Liver (tissue), 9 donors: ENCODE results near the gene YIPF2. TPM values are rescaled to one million over a fixed set of nuclear protein-coding genes. Genes with fewer than 3 reads are reported as not detected.

Experiments
- DNase-seq: peaks from one replicate; pipeline ENCODE4 v3.0.0-alpha.2; 2017; ENCODE audit warnings: low spot score
- H3K27ac ChIP-seq, 2 donors: one replicate each; pipeline ENCODE4 v1.7.0; 2013; ENCODE audit warnings: inconsistent platforms in 2 of 2, low read length in 2 of 2, control low read depth in 1 of 2, low read depth in 1 of 2, mild to moderate bottlenecking in 1 of 2
- H3K27me3 ChIP-seq, 4 donors: one replicate each; pipeline versions ENCODE4 v1.6.1 to v1.7.0; 2013; ENCODE audit warnings: low read length in 3 of 4, inconsistent platforms in 1 of 4, mild to moderate bottlenecking in 1 of 4, moderate library complexity in 1 of 4; ENCODE audit not compliant: control insufficient read depth in 4 of 4, insufficient read depth in 4 of 4
- H3K36me3 ChIP-seq, 4 donors: one replicate each; pipeline versions ENCODE4 v1.6.1 to v1.7.0; 2013; ENCODE audit warnings: low read length in 3 of 4, mild to moderate bottlenecking in 3 of 4, low read depth in 1 of 4, moderate library complexity in 1 of 4; ENCODE audit not compliant: control insufficient read depth in 4 of 4, insufficient read depth in 3 of 4
- H3K4me1 ChIP-seq, 4 donors: one replicate each; pipeline versions ENCODE4 v1.6.1 to v1.7.0; 2013; ENCODE audit warnings: low read length in 3 of 4, mild to moderate bottlenecking in 3 of 4, moderate library complexity in 1 of 4; ENCODE audit not compliant: control insufficient read depth in 4 of 4, insufficient read depth in 4 of 4
- H3K4me3 ChIP-seq, 3 donors: one replicate each; pipeline versions ENCODE4 v1.6.1 to v1.7.0; 2013; ENCODE audit warnings: low read length in 3 of 3, control low read depth in 1 of 3, low read depth in 1 of 3, mild to moderate bottlenecking in 1 of 3
- H3K9ac ChIP-seq, 2 donors: one replicate each; pipeline ENCODE4 v1.7.0; 2013; ENCODE audit warnings: low read length in 2 of 2, mild to moderate bottlenecking in 2 of 2, moderate library complexity in 2 of 2, control low read depth in 1 of 2, low read depth in 1 of 2
- H3K9me3 ChIP-seq, 4 donors: one replicate each; pipeline versions ENCODE4 v1.6.1 to v1.7.0; 2013; ENCODE audit warnings: low read length in 3 of 4; ENCODE audit not compliant: control insufficient read depth in 4 of 4
- FOXA1 ChIP-seq: IDR thresholded peaks from 2 replicates; pipeline ENCODE4 v1.6.1; 2016; ENCODE audit warnings: antibody characterized with exemption
- FOXA2 ChIP-seq: IDR thresholded peaks from 2 replicates; pipeline ENCODE4 v1.6.1; 2016; ENCODE audit warnings: antibody characterized with exemption
- HNF4A ChIP-seq, 2 donors: conservative IDR thresholded peaks; 2 replicates each; pipeline ENCODE4 v1.6.1; 2016; ENCODE audit warnings: antibody characterized with exemption in 2 of 2, mild to moderate bottlenecking in 2 of 2
- HNF4G ChIP-seq: IDR thresholded peaks from 2 replicates; pipeline ENCODE4 v1.6.1; 2016; ENCODE audit warnings: antibody characterized with exemption
- JUND ChIP-seq, 2 donors: IDR thresholded peaks; 2 replicates each; pipeline ENCODE4 v1.6.1; 2016; ENCODE audit warnings: antibody characterized with exemption in 2 of 2
- NR2F2 ChIP-seq: IDR thresholded peaks from 2 replicates; pipeline ENCODE4 v1.6.1; 2016; ENCODE audit warnings: antibody characterized with exemption
- RAD21 ChIP-seq, 2 donors: IDR thresholded peaks; 2 replicates each; pipeline ENCODE4 v1.6.1; 2016; ENCODE audit warnings: antibody characterized with exemption in 2 of 2, mild to moderate bottlenecking in 2 of 2
- RXRA ChIP-seq, 2 donors: IDR thresholded peaks; 2 replicates each; pipeline ENCODE4 v1.6.1; 2017 to 2018; ENCODE audit warnings: antibody characterized with exemption in 2 of 2, mild to moderate bottlenecking in 1 of 2
- SP1 ChIP-seq: IDR thresholded peaks from 2 replicates; pipeline ENCODE4 v1.6.1; 2018; ENCODE audit warnings: antibody characterized with exemption, mild to moderate bottlenecking
- TAF1 ChIP-seq: conservative IDR thresholded peaks from 2 replicates; pipeline ENCODE4 v1.6.1; 2016; ENCODE audit warnings: antibody characterized with exemption, mild to moderate bottlenecking
- ZBTB33 ChIP-seq: IDR thresholded peaks from 2 replicates; pipeline ENCODE4 v1.6.1; 2016; ENCODE audit warnings: antibody characterized with exemption
- WGBS: extraction: QIAGEN DNeasy Blood & Tissue Kit; methylation state at CpG from one replicate; pipeline ENCODE4 v1.1.7; 2013; 5-methylcytosine and 5-hydroxymethylcytosine counted together
- polyA plus RNA-seq, 2 donors: library from polyadenylated mRNA; stranded (reverse) in 1 of 2; unstranded in 1 of 2; fragments of 200-250 nt in 1 of 2; fragments of >200 nt in 1 of 2; fragmentation: Nextera tagmentation in 1 of 2; extraction: Ambion mirVana in 1 of 2; gene quantifications; one replicate each; pipeline versions ENCODE4 v1.2.1 to v1.2.3, GENCODE V29; 2013 to 2015
- total RNA-seq, 2 donors: library from RNA; depleted of rRNA; stranded (reverse); fragments of >200 nt; gene quantifications; one replicate each; pipeline ENCODE4 v1.2.3, GENCODE V29; 2014
- TF ChIP-seq, protein P1 (sequence below): fragments of 150-350 bp; IDR thresholded peaks from 2 replicates; pipeline ENCODE4 v1.5.1; 2017; ENCODE audit warnings: improper control_type of control experiment, low read depth, low read length; ENCODE audit not compliant: missing input control
- TF ChIP-seq, protein P2 (sequence below): IDR thresholded peaks from 2 replicates; pipeline ENCODE4 v1.6.1; 2016; ENCODE audit warnings: antibody characterized with exemption, mild to moderate bottlenecking
- TF ChIP-seq, protein P3 (sequence below): IDR thresholded peaks from 2 replicates; pipeline ENCODE4 v1.6.1; 2016; ENCODE audit warnings: antibody characterized with exemption
- donor health status: healthy.
- donor health status: healthy.
- donor health status: healthy.
- donor health status: healthy.
- donor health status: healthy.

YIPF2 gene
- total and polyA plus RNA-seq, 4 donors, result 13.2 to 37.4 (median 35.8) TPM

DNA sequence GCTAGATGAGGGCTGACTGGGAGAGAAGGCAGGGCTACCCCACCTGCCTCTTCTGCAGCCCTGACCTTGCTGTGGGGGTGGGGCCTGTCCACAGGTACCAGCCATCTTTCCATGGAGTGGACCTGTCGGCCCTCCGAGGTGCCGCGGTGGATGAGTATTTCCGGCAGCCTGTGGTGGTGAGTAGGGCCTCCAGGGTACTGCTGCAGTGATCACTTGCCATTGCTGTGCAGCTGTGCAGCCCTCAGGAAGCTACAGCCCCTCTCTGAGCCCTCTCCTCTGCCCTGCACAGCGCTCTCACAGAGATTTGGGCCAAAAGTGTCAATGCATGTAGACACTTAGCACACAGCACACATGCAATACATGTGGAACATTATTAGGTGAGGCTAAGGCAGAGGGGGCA is 11.8 kb downstream of the YIPF2 start (continued):
- TF ChIP-seq, protein P1, sequence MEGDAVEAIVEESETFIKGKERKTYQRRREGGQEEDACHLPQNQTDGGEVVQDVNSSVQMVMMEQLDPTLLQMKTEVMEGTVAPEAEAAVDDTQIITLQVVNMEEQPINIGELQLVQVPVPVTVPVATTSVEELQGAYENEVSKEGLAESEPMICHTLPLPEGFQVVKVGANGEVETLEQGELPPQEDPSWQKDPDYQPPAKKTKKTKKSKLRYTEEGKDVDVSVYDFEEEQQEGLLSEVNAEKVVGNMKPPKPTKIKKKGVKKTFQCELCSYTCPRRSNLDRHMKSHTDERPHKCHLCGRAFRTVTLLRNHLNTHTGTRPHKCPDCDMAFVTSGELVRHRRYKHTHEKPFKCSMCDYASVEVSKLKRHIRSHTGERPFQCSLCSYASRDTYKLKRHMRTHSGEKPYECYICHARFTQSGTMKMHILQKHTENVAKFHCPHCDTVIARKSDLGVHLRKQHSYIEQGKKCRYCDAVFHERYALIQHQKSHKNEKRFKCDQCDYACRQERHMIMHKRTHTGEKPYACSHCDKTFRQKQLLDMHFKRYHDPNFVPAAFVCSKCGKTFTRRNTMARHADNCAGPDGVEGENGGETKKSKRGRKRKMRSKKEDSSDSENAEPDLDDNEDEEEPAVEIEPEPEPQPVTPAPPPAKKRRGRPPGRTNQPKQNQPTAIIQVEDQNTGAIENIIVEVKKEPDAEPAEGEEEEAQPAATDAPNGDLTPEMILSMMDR, result no peak

- peaks cover 3 to 36% (median 8%) of the 10 kb centered on the region in 4 donors for H3K36me3 ChIP-seq
- H3K27ac ChIP-seq, result no peak overlapping the region
- no peak for DNase-seq
- TF ChIP-seq FOXA2 (no peak), JUND (IDR thresholded peaks at IDR 0.05) (no peak), HNF4G (no peak), ZBTB33 (no peak)
- 93% methylated on average over 19 of the region's 19 CpGs for WGBS
- H3K4me3 ChIP-seq, result no peak overlapping the region
- H3K4me1 ChIP-seq, result no peaks in the 10 kb centered on the region
- no peaks in the 10 kb centered on the region for H3K9me3 ChIP-seq
- H3K27me3 ChIP-seq, result no peaks in the 10 kb centered on the region
- H3K9ac ChIP-seq, result no peak overlapping the region
Observed at GRCh38 chr19:10915130-10916091, 13.0 kb downstream of the YIPF2 start.

GRCh38 chr19:10913716-10914340 is 14.6 kb downstream of the YIPF2 start:
- Histone ChIP-seq H3K9me3 (no peaks in the 10 kb centered on the region), H3K9ac (no peak overlapping the region), H3K4me3 (no peak overlapping the region), H3K27me3 (no peaks in the 10 kb centered on the region), H3K36me3 (peaks cover 3 to 31% (median 7%) of the 10 kb centered on the region in 4 donors), H3K4me1 (no peaks in the 10 kb centered on the region), H3K27ac (no peak overlapping the region)
- TF ChIP-seq TAF1 (no peak), NR2F2 (no peak), FOXA1 (no peak), RXRA (IDR thresholded peaks at IDR 0.05) (no peak), HNF4A (conservative IDR thresholded peaks at IDR 0.05) (no peak), RAD21 (IDR thresholded peaks at IDR 0.05) (no peak), FOXA2 (no peak), SP1 (no peak), JUND (IDR thresholded peaks at IDR 0.05) (no peak)
- TF ChIP-seq, protein P2, sequence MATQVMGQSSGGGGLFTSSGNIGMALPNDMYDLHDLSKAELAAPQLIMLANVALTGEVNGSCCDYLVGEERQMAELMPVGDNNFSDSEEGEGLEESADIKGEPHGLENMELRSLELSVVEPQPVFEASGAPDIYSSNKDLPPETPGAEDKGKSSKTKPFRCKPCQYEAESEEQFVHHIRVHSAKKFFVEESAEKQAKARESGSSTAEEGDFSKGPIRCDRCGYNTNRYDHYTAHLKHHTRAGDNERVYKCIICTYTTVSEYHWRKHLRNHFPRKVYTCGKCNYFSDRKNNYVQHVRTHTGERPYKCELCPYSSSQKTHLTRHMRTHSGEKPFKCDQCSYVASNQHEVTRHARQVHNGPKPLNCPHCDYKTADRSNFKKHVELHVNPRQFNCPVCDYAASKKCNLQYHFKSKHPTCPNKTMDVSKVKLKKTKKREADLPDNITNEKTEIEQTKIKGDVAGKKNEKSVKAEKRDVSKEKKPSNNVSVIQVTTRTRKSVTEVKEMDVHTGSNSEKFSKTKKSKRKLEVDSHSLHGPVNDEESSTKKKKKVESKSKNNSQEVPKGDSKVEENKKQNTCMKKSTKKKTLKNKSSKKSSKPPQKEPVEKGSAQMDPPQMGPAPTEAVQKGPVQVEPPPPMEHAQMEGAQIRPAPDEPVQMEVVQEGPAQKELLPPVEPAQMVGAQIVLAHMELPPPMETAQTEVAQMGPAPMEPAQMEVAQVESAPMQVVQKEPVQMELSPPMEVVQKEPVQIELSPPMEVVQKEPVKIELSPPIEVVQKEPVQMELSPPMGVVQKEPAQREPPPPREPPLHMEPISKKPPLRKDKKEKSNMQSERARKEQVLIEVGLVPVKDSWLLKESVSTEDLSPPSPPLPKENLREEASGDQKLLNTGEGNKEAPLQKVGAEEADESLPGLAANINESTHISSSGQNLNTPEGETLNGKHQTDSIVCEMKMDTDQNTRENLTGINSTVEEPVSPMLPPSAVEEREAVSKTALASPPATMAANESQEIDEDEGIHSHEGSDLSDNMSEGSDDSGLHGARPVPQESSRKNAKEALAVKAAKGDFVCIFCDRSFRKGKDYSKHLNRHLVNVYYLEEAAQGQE, result no peak
- TF ChIP-seq, protein P3, sequence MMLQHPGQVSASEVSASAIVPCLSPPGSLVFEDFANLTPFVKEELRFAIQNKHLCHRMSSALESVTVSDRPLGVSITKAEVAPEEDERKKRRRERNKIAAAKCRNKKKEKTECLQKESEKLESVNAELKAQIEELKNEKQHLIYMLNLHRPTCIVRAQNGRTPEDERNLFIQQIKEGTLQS, result no peak
- WGBS, result 95% methylated on average over 24 of the region's 24 CpGs
- DNase-seq, result no peak
